Vagina (tissue), 2 donors: ENCODE results near the gene YDJC. TPM values are rescaled to one million over a fixed set of nuclear protein-coding genes. Genes with fewer than 3 reads are reported as not detected.
"Not testable (repeated sequence)": the region's sequence is repeated elsewhere in the genome, so short reads cannot be mapped to it uniquely, and the experiment has no call there.

Experiments
- DNase-seq, 2 donors: peaks; one replicate each; pipeline ENCODE4 v3.0.0-alpha.2; 2017; ENCODE audit errors: extremely low spot score in 2 of 2
- H3K27ac ChIP-seq: fragments of 200-600 bp; sonication (generic); one replicate; pipeline ENCODE4 v1.5.1; 2019
- H3K27me3 ChIP-seq: fragments of 200-600 bp; sonication (generic); one replicate; pipeline ENCODE4 v1.5.1; 2019
- H3K36me3 ChIP-seq, 2 donors: fragments of 200-600 bp; sonication (generic); one replicate each; pipeline ENCODE4 v1.5.1; 2017 to 2019
- H3K4me1 ChIP-seq: fragments of 200-600 bp; sonication (generic); one replicate; pipeline ENCODE4 v1.5.1; 2019
- H3K4me3 ChIP-seq, 2 donors: fragments of 200-600 bp; sonication (generic); 1 replicate in 1 of 2; 2 replicates in 1 of 2; pipeline ENCODE4 v1.5.1; 2016 to 2019
- H3K9me3 ChIP-seq: fragments of 200-600 bp; sonication (generic); one replicate; pipeline ENCODE4 v1.5.1; 2019
- POLR2A ChIP-seq, 2 donors: fragments of 450-650 bp; IDR thresholded peaks; one replicate each; pipeline ENCODE4 v1.6.1; 2017; ENCODE audit warnings: antibody characterized with exemption in 2 of 2, mild to moderate bottlenecking in 2 of 2, moderate library complexity in 2 of 2
- POLR2AphosphoS5 ChIP-seq, 2 donors: sonication (generic); formaldehyde crosslinking; IDR thresholded peaks; one replicate each; pipeline ENCODE4 v1.9.0; 2017; ENCODE audit warnings: antibody characterized with exemption in 2 of 2, mild to moderate bottlenecking in 2 of 2, low read depth in 1 of 2; ENCODE audit not compliant: insufficient read depth in 1 of 2
- intact Hi-C: fragments of 100-400 bp; cut with DNase I; formaldehyde crosslinking; loops from one replicate; pipeline ENCODE4 v1.15.1; 2023
- total RNA-seq: library from RNA; depleted of rRNA; stranded (reverse); fragments of >200 nt; gene quantifications from one replicate; pipeline ENCODE4 v1.2.3, GENCODE V29; 2016
- TF ChIP-seq, protein P1 (sequence below), 3 experiments: fragments of 450-650 bp in 2 of 3; fragments of 200-600 bp in 1 of 3; sonication (generic) in 1 of 3; IDR thresholded peaks; one replicate each; pipeline ENCODE4 v1.5.1; 2017 to 2019; ENCODE audit warnings: antibody characterized with exemption in 3 of 3, mild to moderate bottlenecking in 2 of 3, moderate library complexity in 2 of 3

Gene YDJC
- total RNA-seq, 1 donor from 2014 or later: 22.6 TPM

DNA sequence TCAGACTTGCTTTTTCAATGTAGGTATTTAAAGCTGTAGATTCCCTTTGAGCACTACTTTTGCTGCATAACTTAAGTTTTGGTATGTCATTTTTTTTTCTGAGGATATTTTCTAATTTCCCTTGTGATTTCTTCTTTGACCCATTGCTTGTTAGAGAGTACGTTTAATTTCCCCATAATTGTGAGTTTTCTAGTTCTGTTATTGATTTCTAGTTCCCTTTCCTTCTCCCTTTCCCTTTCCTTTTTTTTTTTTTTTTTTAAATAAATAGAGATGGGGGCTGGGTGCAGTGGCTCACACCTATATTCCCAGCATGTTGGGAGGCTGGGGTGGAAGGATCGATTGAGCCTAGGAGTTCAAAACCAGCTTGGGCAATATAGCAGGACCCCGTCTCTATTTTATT, 31.5 kb downstream of the YDJC start:
- DNase-seq: no peak
- TF ChIP-seq, protein P1, sequence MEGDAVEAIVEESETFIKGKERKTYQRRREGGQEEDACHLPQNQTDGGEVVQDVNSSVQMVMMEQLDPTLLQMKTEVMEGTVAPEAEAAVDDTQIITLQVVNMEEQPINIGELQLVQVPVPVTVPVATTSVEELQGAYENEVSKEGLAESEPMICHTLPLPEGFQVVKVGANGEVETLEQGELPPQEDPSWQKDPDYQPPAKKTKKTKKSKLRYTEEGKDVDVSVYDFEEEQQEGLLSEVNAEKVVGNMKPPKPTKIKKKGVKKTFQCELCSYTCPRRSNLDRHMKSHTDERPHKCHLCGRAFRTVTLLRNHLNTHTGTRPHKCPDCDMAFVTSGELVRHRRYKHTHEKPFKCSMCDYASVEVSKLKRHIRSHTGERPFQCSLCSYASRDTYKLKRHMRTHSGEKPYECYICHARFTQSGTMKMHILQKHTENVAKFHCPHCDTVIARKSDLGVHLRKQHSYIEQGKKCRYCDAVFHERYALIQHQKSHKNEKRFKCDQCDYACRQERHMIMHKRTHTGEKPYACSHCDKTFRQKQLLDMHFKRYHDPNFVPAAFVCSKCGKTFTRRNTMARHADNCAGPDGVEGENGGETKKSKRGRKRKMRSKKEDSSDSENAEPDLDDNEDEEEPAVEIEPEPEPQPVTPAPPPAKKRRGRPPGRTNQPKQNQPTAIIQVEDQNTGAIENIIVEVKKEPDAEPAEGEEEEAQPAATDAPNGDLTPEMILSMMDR (IDR thresholded peaks at IDR 0.05): no peak
- TF ChIP-seq POLR2A (IDR thresholded peaks at IDR 0.05) (no peak), POLR2AphosphoS5 (IDR thresholded peaks at IDR 0.05; ENCODE audit: insufficient read depth in 1 of 2, low read depth in 1 of 2) (no peak)
- intact Hi-C loops: no loop called here
- no peak overlapping the region for H3K27ac ChIP-seq
- no peak overlapping the region for H3K4me3 ChIP-seq
- H3K27me3 ChIP-seq: no peaks in the 10 kb centered on the region
- no peaks in the 10 kb centered on the region for H3K9me3 ChIP-seq
- H3K4me1 ChIP-seq: peaks cover 15% of the 10 kb centered on the region
- peaks cover 0 to 15% of the 10 kb centered on the region in 2 donors for H3K36me3 ChIP-seq

DNA sequence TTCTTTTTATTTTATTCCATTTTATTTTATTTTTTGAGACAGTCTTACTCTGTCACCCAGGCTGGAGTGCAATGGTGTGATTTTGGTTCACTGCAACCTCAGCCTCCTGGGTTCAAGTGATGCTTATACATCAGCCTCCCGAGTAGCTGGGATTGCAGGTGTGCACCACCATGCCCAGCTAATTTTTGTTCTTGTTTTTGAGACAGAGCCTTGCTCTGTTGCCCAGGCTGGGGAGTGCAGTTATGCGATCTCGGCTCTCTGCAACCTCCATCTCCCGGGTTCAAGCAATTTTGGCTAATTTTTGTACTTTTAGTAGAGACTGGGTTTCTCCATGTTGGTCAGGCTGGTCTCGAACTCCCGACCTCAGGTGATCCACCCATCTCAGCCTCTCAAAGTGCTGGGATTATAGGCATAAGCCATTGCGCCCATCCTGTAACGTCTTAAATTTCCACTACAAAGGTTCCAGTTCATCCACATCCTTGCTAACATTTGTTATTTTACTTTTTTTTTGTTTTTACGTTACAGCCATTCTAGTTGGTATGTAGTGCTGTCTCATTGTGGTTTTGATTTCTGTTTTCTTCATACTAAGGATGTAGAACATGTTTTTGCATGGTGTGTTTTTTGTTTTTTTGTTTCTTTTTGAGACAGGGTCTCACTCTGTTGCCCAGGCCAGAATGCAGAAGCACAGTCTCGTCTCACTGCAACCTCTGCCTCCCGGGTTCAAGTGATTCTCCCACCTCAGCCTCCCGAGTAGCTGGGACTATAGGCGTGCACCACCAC, 33.3 kb downstream of the YDJC start:
- H3K9me3 ChIP-seq, H3K27me3 ChIP-seq, H3K27ac ChIP-seq, intact Hi-C loops, H3K4me3 ChIP-seq, DNase-seq: not testable (repeated sequence)
- peaks cover 0 to 15% of the 10 kb centered on the region in 2 donors for H3K36me3 ChIP-seq
- H3K4me1 ChIP-seq: peaks cover 21% of the 10 kb centered on the region

GRCh38 chr22:21594865-21595452, 34.9 kb downstream of the YDJC start:
- TF ChIP-seq POLR2AphosphoS5 (IDR thresholded peaks at IDR 0.05; ENCODE audit: insufficient read depth in 1 of 2, low read depth in 1 of 2) (no peak), POLR2A (IDR thresholded peaks at IDR 0.05) (no peak)
- TF ChIP-seq, protein P1 (IDR thresholded peaks at IDR 0.05): no peak
- intact Hi-C loops: no loop called here
- peaks cover 36% of the 10 kb centered on the region for H3K4me1 ChIP-seq
- H3K9me3 ChIP-seq: no peaks in the 10 kb centered on the region
- peaks cover 0 to 15% of the 10 kb centered on the region in 2 donors for H3K36me3 ChIP-seq
- H3K27me3 ChIP-seq: no peaks in the 10 kb centered on the region
- no peak for DNase-seq
- H3K27ac ChIP-seq: no peak overlapping the region
- no peak overlapping the region for H3K4me3 ChIP-seq

GRCh38 chr22:21593406-21594232, 36.2 kb downstream of the YDJC start:
- Histone ChIP-seq H3K36me3 (peaks cover 0 to 15% of the 10 kb centered on the region in 2 donors), H3K27ac (no peak overlapping the region), H3K27me3 (no peaks in the 10 kb centered on the region), H3K4me1 (peaks cover 37% of the 10 kb centered on the region), H3K4me3 (no peak overlapping the region), H3K9me3 (no peaks in the 10 kb centered on the region)
- DNase-seq: no peak
- TF ChIP-seq POLR2A (IDR thresholded peaks at IDR 0.05) (no peak), POLR2AphosphoS5 (IDR thresholded peaks at IDR 0.05; ENCODE audit: insufficient read depth in 1 of 2, low read depth in 1 of 2) (no peak)
- TF ChIP-seq, protein P1 (IDR thresholded peaks at IDR 0.05): no peak
- intact Hi-C loops: no loop called here

DNA sequence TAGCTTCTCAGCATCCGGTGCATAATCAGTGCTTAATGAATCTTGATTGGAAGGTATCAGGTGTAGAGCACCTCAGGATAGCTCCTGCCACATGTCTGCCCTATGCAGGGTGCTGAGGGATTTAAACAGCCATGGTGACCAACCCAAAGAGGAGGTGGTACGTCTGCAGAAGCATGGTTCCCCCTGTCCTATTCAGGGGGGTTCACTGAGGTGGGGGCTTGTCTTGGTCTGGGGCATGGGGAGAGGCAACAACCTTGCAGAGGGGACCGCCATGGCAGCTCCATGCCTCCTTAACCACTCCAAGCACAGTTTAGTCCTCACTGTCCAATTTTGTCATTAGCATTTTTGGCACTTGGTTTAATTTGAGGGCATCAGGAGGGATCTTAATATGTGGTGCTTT, 37.4 kb downstream of the YDJC start:
- peaks cover 46% of the 10 kb centered on the region for H3K4me1 ChIP-seq
- no peak for DNase-seq
- intact Hi-C loops: no loop called here
- H3K27me3 ChIP-seq: no peaks in the 10 kb centered on the region
- TF ChIP-seq, protein P1 (IDR thresholded peaks at IDR 0.05): no peak
- TF ChIP-seq POLR2AphosphoS5 (IDR thresholded peaks at IDR 0.05; ENCODE audit: insufficient read depth in 1 of 2, low read depth in 1 of 2) (no peak), POLR2A (IDR thresholded peaks at IDR 0.05) (no peak)
- H3K9me3 ChIP-seq: no peaks in the 10 kb centered on the region
- no peak overlapping the region for H3K4me3 ChIP-seq
- no peak overlapping the region for H3K27ac ChIP-seq
- peaks cover 0 to 15% of the 10 kb centered on the region in 2 donors for H3K36me3 ChIP-seq
